ENCODE results near the gene CD300LF. TPM values are rescaled to one million over a fixed set of nuclear protein-coding genes. Genes with fewer than 3 reads are reported as not detected.

CD300LF gene
- total and polyA plus RNA-seq, 12 donors: 0.33 to 6.3 (median 1.3) TPM; not detected in 1

DNA sequence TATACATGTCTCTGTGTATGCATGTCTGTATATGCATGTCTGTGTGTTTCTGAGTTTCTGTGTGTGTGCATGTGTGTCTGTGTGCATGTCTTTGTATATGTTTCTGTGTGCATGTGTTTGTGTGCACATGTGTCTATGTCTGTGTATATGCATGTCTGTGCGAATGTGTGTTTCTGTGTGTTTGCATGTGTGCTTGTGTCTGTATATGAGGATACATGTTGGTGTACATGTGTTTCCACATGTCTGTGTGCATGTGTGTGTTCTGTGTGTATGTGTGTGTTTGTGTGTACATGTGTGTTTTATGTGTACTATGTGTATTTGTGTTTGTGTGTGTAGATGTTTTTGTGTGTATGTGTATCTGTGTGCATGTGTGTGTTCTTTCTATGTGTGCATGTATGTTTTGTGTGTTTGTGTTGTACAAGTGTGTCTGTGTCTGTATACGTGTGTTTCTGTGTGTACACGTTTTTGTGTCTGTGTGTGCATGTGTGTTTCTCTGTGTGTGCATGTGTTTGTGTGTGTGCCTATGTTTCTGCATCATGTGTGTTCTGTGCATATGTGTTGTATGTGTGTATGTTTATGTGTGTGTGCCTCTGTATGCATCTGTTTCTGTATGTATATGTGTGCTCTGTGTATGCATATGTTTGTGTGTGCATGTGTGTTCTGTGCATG, 15.4 kb upstream of the CD300LF start:
- no peaks in the 10 kb centered on the region for H3K4me1 ChIP-seq (replicated peaks in 1 of 2)
- no peak for TF ChIP-seq POLR2A (IDR thresholded peaks at IDR 0.05)
- TF ChIP-seq, protein P1, sequence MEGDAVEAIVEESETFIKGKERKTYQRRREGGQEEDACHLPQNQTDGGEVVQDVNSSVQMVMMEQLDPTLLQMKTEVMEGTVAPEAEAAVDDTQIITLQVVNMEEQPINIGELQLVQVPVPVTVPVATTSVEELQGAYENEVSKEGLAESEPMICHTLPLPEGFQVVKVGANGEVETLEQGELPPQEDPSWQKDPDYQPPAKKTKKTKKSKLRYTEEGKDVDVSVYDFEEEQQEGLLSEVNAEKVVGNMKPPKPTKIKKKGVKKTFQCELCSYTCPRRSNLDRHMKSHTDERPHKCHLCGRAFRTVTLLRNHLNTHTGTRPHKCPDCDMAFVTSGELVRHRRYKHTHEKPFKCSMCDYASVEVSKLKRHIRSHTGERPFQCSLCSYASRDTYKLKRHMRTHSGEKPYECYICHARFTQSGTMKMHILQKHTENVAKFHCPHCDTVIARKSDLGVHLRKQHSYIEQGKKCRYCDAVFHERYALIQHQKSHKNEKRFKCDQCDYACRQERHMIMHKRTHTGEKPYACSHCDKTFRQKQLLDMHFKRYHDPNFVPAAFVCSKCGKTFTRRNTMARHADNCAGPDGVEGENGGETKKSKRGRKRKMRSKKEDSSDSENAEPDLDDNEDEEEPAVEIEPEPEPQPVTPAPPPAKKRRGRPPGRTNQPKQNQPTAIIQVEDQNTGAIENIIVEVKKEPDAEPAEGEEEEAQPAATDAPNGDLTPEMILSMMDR (IDR thresholded peaks at IDR 0.05): no peak
- DNase-seq: no peak
- H3K36me3 ChIP-seq (replicated peaks in 1 of 2): no peaks in the 10 kb centered on the region
- H3K4me3 ChIP-seq: no peak overlapping the region
- no peaks in the 10 kb centered on the region for H3K9me3 ChIP-seq (replicated peaks in 1 of 3)
- H3K27ac ChIP-seq: no peak overlapping the region
- intact Hi-C loops (cut with DNase I): no loop called here
- 67 to 86% (median 83%) methylated on average over 3 of the region's 3 CpGs for WGBS, 4 donors
- no peaks in the 10 kb centered on the region for H3K27me3 ChIP-seq

DNA sequence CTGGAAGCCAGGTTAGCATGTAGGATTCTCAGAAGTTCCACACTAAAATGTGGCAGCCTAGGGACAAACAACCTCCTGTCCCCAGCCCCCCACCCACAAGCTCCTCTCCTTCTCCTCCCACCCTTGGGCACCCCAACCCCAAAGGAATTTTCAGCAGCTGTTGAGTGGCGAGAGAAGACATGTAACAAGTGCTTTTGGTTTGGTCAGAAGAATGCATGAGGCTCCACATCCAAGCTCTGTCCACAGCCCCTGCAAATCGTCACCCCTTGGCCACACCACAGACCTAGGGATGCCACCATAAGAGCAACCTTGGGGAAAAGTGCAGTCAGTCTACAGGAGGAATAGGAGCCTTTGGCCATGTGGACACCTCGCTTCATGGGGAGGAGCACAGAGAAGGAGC, 12.4 kb upstream of the CD300LF start:
- Histone ChIP-seq H3K27ac (no peak overlapping the region), H3K36me3 (replicated peaks in 1 of 2) (no peaks in the 10 kb centered on the region), H3K9me3 (replicated peaks in 1 of 3) (no peaks in the 10 kb centered on the region), H3K4me1 (replicated peaks in 1 of 2) (no peaks in the 10 kb centered on the region), H3K27me3 (no peaks in the 10 kb centered on the region), H3K4me3 (no peak overlapping the region)
- WGBS, 4 donors: 78 to 96% (median 89%) methylated on average over 1 to 3 of the region's 3 CpGs
- intact Hi-C loops (cut with DNase I): no loop called here
- TF ChIP-seq, protein P1 (IDR thresholded peaks at IDR 0.05): no peak
- no peak for TF ChIP-seq POLR2A (IDR thresholded peaks at IDR 0.05)
- DNase-seq: no peak

- Histone ChIP-seq H3K9me3 (replicated peaks in 1 of 3) (no peaks in the 10 kb centered on the region), H3K36me3 (replicated peaks in 1 of 2) (no peaks in the 10 kb centered on the region), H3K4me1 (replicated peaks in 1 of 2) (no peaks in the 10 kb centered on the region), H3K4me3 (no peak overlapping the region), H3K27ac (no peak overlapping the region), H3K27me3 (no peaks in the 10 kb centered on the region)
- intact Hi-C loops (cut with DNase I): no loop called here
- no peak for DNase-seq
- 64 to 79% (median 72%) methylated on average over 5 of the region's 5 CpGs for WGBS, 4 donors
- TF ChIP-seq, protein P1 (IDR thresholded peaks at IDR 0.05): no peak
- TF ChIP-seq POLR2A (IDR thresholded peaks at IDR 0.05): no peak
Measured at GRCh38 chr17:74723891-74724290, 11.2 kb upstream of the CD300LF start.

GRCh38 chr17:74722782-74723181, 10.1 kb upstream of the CD300LF start:
- WGBS, 4 donors: 72 to 90% (median 86%) methylated on average over 4 of the region's 4 CpGs
- DNase-seq: no peak
- Histone ChIP-seq H3K27me3 (no peaks in the 10 kb centered on the region), H3K27ac (no peak overlapping the region), H3K4me1 (replicated peaks in 1 of 2) (no peaks in the 10 kb centered on the region), H3K36me3 (replicated peaks in 1 of 2) (no peaks in the 10 kb centered on the region), H3K4me3 (no peak overlapping the region), H3K9me3 (replicated peaks in 1 of 3) (no peaks in the 10 kb centered on the region)
- TF ChIP-seq POLR2A (IDR thresholded peaks at IDR 0.05): no peak
- TF ChIP-seq, protein P1 (IDR thresholded peaks at IDR 0.05): no peak
- intact Hi-C loops (cut with DNase I): no loop called here
